ENCODE results near the gene F10.
"Not testable (repeated sequence)": the region's sequence is repeated elsewhere in the genome, so short reads cannot be mapped to it uniquely, and the experiment has no call there.

The F10 gene

GRCh38 chr13:113109151-113110047 lies 13.2 kb upstream of the F10 start:
- H3K4me1 Mint-ChIP-seq: peaks cover 7% of the 10 kb centered on the region
- H3K27ac Mint-ChIP-seq: no peak overlapping the region
- TF ChIP-seq, protein P1, sequence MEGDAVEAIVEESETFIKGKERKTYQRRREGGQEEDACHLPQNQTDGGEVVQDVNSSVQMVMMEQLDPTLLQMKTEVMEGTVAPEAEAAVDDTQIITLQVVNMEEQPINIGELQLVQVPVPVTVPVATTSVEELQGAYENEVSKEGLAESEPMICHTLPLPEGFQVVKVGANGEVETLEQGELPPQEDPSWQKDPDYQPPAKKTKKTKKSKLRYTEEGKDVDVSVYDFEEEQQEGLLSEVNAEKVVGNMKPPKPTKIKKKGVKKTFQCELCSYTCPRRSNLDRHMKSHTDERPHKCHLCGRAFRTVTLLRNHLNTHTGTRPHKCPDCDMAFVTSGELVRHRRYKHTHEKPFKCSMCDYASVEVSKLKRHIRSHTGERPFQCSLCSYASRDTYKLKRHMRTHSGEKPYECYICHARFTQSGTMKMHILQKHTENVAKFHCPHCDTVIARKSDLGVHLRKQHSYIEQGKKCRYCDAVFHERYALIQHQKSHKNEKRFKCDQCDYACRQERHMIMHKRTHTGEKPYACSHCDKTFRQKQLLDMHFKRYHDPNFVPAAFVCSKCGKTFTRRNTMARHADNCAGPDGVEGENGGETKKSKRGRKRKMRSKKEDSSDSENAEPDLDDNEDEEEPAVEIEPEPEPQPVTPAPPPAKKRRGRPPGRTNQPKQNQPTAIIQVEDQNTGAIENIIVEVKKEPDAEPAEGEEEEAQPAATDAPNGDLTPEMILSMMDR (IDR thresholded peaks at IDR 0.05): no peak
- DNase-seq: peak; percentile 39
- peak overlapping the region; percentile 54 for H3K4me3 Mint-ChIP-seq
- peaks cover 9% of the 10 kb centered on the region for H3K9me3 Mint-ChIP-seq
- H3K27me3 Mint-ChIP-seq (ENCODE audit: low read depth, poor library complexity): peaks cover 27% of the 10 kb centered on the region
- no peaks in the 10 kb centered on the region for H3K36me3 Mint-ChIP-seq (ENCODE audit: low read depth)

DNA sequence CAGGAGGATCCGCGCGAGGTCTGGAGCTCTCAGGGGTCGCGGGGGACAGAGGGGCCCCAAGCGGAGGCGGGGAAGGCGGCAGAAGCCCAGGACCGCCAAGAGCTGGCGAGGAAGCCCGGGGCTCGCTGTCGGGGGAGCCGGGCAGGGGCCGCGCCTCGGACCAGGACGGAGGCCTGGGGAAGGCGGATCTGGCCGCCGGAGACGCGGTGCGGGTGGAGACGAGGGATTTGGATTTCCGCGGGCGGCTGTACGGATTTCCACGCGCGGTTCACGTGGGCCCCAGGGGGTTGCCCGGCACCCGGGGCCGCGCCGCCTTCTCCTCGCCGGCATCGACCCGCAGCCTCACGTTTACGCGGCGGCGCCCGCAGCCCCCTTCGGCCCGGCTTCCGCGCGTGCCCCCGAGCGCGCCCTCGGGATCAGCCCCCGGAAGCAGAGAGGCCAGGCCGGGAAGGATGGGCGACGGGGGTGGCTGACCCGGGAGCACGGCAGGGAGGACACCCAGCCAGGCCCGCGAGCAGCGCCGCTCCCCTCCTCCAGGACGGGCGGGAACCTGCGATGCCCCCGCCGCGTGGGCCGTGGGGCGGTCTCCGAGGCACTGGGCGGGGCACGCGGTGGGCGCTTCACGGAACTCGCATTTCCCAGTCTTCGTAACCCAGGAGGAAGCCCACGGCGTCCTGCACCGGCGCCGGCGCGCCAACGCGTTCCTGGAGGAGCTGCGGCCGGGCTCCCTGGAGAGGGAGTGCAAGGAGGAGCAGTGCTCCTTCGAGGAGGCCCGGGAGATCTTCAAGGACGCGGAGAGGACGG lies 12.3 kb upstream of the F10 start:
- Mint-ChIP-seq H3K4me3 (peak overlapping the region; percentile 52), H3K27ac (no peak overlapping the region), H3K9me3 (peaks cover 11% of the 10 kb centered on the region), H3K4me1 (peaks cover under 1% of the 10 kb centered on the region), H3K36me3 (ENCODE audit: low read depth) (no peaks in the 10 kb centered on the region), H3K27me3 (ENCODE audit: low read depth, poor library complexity) (peaks cover 27% of the 10 kb centered on the region)
- peak; percentile 49 for DNase-seq
- TF ChIP-seq, protein P1 (IDR thresholded peaks at IDR 0.05): no peak

DNA sequence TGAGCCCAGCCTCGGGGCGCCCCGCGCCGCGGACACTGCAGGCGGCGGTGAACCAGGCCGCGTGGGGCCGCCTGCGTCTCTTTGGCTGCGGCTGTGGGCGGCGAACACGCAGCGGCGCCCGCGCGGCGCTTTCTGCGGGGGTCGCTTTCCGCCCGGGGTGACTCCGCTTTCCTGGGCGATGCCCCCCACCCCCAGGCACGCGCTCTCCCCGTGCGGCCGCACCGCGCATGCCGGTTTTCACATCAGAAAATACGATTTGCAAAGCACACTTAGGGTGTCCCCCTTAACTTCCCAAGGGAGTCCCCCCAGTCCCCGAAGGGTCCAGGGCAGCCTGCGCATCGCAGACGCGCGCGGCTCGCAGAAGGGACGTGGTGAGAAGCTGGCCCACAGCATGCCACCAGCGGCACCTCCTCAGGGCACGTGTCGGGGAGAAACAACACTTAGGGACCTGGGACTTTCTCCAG lies 11.7 kb upstream of the F10 start:
- no peak overlapping the region for H3K27ac Mint-ChIP-seq
- peaks cover 24% of the 10 kb centered on the region for H3K27me3 Mint-ChIP-seq (ENCODE audit: low read depth, poor library complexity)
- H3K36me3 Mint-ChIP-seq (ENCODE audit: low read depth): no peaks in the 10 kb centered on the region
- peaks cover 11% of the 10 kb centered on the region for H3K9me3 Mint-ChIP-seq
- no peak for DNase-seq
- peak overlapping the region; percentile 38 for H3K4me3 Mint-ChIP-seq
- H3K4me1 Mint-ChIP-seq: no peaks in the 10 kb centered on the region
- TF ChIP-seq, protein P1 (IDR thresholded peaks at IDR 0.05): no peak

DNA sequence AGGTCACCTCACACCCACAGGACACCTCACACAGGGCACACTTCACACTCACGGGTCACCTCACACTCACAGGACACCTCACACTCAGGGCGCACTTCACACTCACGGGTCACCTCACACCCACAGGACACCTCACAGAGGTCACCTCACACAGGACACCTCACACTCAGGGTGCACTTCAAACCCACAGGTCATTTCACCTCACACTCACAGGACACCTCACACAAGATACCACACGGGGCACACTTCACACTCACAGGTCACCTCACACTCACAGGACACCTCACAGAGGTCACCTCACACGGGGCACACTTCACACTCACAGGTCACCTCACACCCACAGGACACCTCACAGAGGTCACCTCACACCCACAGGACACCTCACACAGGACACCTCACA lies 10.8 kb upstream of the F10 start:
- H3K36me3 Mint-ChIP-seq (ENCODE audit: low read depth): not testable (repeated sequence)
- peak; percentile 0 for DNase-seq

GRCh38 chr13:113112475-113112874 lies 10.1 kb upstream of the F10 start:
- peaks cover 30% of the 10 kb centered on the region for H3K27me3 Mint-ChIP-seq (ENCODE audit: low read depth, poor library complexity)
- H3K4me1 Mint-ChIP-seq; H3K27ac Mint-ChIP-seq; H3K36me3 Mint-ChIP-seq (ENCODE audit: low read depth); DNase-seq; H3K4me3 Mint-ChIP-seq: not testable (repeated sequence)
- H3K9me3 Mint-ChIP-seq: peaks cover 11% of the 10 kb centered on the region

More for the DNA sequence above, 10.8 kb upstream of the F10 start:
- peaks cover 11% of the 10 kb centered on the region for H3K9me3 Mint-ChIP-seq
- not testable (repeated sequence) for H3K4me3 Mint-ChIP-seq, H3K4me1 Mint-ChIP-seq, H3K27ac Mint-ChIP-seq
- H3K27me3 Mint-ChIP-seq (ENCODE audit: low read depth, poor library complexity): peaks cover 28% of the 10 kb centered on the region

- DNase-seq: no peak
- H3K9me3 Mint-ChIP-seq: peaks cover 11% of the 10 kb centered on the region
- peaks cover 30% of the 10 kb centered on the region for H3K27me3 Mint-ChIP-seq (ENCODE audit: low read depth, poor library complexity)
- H3K36me3 Mint-ChIP-seq (ENCODE audit: low read depth): no peaks in the 10 kb centered on the region
- no peak overlapping the region for H3K4me3 Mint-ChIP-seq
- TF ChIP-seq, protein P1 (IDR thresholded peaks at IDR 0.05): no peak
- no peak overlapping the region for H3K27ac Mint-ChIP-seq
- no peaks in the 10 kb centered on the region for H3K4me1 Mint-ChIP-seq
Observed at GRCh38 chr13:113112893-113113845, 9.4 kb upstream of the F10 start.

Measured in nephron progenitor cell (in vitro differentiated cells).